Neural cell (in vitro differentiated cells): ENCODE data around the gene RUNX1.

Source experiments
- CTCF ChIP-seq: fragments of 450-650 bp; IDR thresholded peaks from 2 replicates; pipeline ENCODE4 v1.5.1; 2014; ENCODE audit warnings: antibody characterized with exemption, mild to moderate bottlenecking, moderate library complexity; ENCODE audit not compliant: poor library complexity, severe bottlenecking
- EP300 ChIP-seq: fragments of 450-650 bp; conservative IDR thresholded peaks from 2 replicates; pipeline ENCODE4 v1.6.1; 2014; ENCODE audit warnings: antibody characterized with exemption, mild to moderate bottlenecking, moderate library complexity; ENCODE audit not compliant: poor library complexity, severe bottlenecking
- POLR2AphosphoS5 ChIP-seq: IDR thresholded peaks from 2 replicates; pipeline ENCODE4 v1.6.1; 2012
- SMC3 ChIP-seq: fragments of 450-650 bp; conservative IDR thresholded peaks from 2 replicates; pipeline ENCODE4 v1.6.1; 2014; ENCODE audit warnings: antibody characterized with exemption, mild to moderate bottlenecking, moderate library complexity; ENCODE audit not compliant: poor library complexity
- TAF1 ChIP-seq: IDR thresholded peaks from 2 replicates; pipeline ENCODE4 v1.6.1; 2012; ENCODE audit warnings: low read depth

- TF ChIP-seq POLR2AphosphoS5: no peak
- TF ChIP-seq CTCF: no peak
- no peak for TF ChIP-seq TAF1
- no peak for TF ChIP-seq SMC3
- no peak for TF ChIP-seq EP300
Measured at GRCh38 chr21:34871026-34871908, 177.8 kb downstream of the RUNX1 start.
